Measurements from ENCODE around the gene DHRS9. TPM values are rescaled to one million over a fixed set of nuclear protein-coding genes. Genes with fewer than 3 reads are reported as not detected.
A peak's percentile ranks its signal among the peaks of the same experiment; 100 is the strongest.

The DHRS9 gene
- total RNA-seq, 2 experiments from 2014 or later, result not detected

DNA sequence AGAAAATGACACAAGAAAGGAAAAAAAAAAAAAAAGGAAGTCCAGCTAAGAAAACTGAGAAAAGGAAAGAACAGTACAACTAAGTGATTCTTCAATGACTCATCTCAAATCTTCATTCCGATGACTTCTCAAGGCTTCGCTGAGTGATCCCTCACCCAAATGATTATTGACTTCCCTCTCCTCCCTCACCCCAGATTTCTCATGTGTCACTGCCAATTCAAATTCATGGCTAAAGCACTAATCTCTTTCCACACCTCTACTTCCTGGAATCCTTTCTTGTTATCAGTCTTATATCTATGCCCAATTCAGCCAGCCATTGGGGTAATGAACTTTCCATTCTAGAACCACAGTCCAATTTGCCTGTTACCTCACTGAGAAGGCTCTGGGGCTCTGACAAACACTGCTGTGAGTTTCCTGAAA, 31.0 kb upstream of the DHRS9 start:
- ATAC-seq (peak; percentile 51), DNase-seq (no peak)
- peaks cover 17% of the 10 kb centered on the region for H3K4me1 Mint-ChIP-seq (ENCODE audit: low read depth)
- H3K4me3 Mint-ChIP-seq, result no peak overlapping the region
- peaks cover 21% of the 10 kb centered on the region for H3K9me3 Mint-ChIP-seq
- POLR2A ChIA-PET, result no interaction called here
- TF ChIP-seq, protein P1, sequence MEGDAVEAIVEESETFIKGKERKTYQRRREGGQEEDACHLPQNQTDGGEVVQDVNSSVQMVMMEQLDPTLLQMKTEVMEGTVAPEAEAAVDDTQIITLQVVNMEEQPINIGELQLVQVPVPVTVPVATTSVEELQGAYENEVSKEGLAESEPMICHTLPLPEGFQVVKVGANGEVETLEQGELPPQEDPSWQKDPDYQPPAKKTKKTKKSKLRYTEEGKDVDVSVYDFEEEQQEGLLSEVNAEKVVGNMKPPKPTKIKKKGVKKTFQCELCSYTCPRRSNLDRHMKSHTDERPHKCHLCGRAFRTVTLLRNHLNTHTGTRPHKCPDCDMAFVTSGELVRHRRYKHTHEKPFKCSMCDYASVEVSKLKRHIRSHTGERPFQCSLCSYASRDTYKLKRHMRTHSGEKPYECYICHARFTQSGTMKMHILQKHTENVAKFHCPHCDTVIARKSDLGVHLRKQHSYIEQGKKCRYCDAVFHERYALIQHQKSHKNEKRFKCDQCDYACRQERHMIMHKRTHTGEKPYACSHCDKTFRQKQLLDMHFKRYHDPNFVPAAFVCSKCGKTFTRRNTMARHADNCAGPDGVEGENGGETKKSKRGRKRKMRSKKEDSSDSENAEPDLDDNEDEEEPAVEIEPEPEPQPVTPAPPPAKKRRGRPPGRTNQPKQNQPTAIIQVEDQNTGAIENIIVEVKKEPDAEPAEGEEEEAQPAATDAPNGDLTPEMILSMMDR (IDR thresholded peaks at IDR 0.05), result no peak
- CTCF ChIA-PET, result interaction anchor here (0.9 kb wide), 1 partner anchor 69 kb away, joined by 3 read pairs; no protein-coding TSS in a partner anchor
- no peaks in the 10 kb centered on the region for H3K27me3 Mint-ChIP-seq
- peaks cover 3% of the 10 kb centered on the region for H3K36me3 Mint-ChIP-seq (ENCODE audit: low read depth)
- intact Hi-C loops (cut with micrococcal nuclease), result no loop called here
- no peak overlapping the region for H3K27ac Mint-ChIP-seq

DNA sequence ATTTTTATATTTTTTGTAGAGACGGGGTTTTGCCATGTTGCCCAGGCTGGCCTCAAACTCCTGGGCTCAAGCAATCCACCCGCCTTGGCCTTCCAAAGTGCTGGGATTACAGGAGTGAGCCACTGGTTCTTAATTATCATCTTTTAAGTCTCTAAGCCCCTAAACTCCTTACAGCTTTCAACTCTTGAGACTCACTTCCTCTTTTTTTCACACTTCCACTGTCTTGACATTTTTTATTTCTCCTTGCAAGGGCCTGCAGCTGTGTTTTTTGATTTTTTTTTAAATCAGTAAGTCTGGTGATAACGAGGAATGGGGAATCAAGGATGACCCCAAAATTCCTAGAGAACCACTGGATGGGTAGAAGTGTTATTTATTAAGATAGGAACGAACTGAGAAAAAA, 29.7 kb upstream of the DHRS9 start:
- CTCF ChIA-PET, result no interaction called here
- Mint-ChIP-seq H3K27ac (no peak overlapping the region), H3K36me3 (ENCODE audit: low read depth) (peaks cover 5% of the 10 kb centered on the region), H3K4me1 (ENCODE audit: low read depth) (peaks cover 11% of the 10 kb centered on the region), H3K4me3 (no peak overlapping the region), H3K27me3 (no peaks in the 10 kb centered on the region), H3K9me3 (peaks cover 25% of the 10 kb centered on the region)
- POLR2A ChIA-PET, result no interaction called here
- intact Hi-C loops (cut with micrococcal nuclease), result no loop called here
- ATAC-seq, result no peak
- TF ChIP-seq, protein P1 (IDR thresholded peaks at IDR 0.05), result no peak
- no peak for DNase-seq

DNA sequence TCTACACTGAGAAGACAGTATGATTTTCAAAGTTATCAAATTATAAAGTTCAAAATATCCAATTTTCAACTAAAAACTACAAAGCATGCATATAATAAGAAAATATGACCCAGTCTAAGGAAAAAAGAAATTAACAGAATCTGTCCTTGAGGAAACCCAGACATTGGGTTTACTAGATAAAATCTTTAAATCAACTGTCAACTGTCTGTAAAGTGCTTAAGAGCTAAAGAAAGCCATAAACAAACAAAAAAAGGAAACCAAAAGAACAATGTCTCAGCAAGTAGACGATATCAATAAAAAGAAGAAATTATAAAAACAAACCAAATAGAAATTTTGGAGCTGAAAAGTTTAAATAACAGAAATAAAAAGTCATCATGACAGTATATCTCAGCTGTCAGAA, 27.8 kb upstream of the DHRS9 start:
- Mint-ChIP-seq H3K27me3 (no peaks in the 10 kb centered on the region), H3K36me3 (ENCODE audit: low read depth) (peaks cover 5% of the 10 kb centered on the region), H3K9me3 (peaks cover 25% of the 10 kb centered on the region), H3K4me1 (ENCODE audit: low read depth) (peaks cover 11% of the 10 kb centered on the region), H3K4me3 (no peak overlapping the region), H3K27ac (no peak overlapping the region)
- DNase-seq (no peak), ATAC-seq (no peak)
- intact Hi-C loops (cut with micrococcal nuclease), result no loop called here
- TF ChIP-seq, protein P1 (IDR thresholded peaks at IDR 0.05), result no peak
- ChIA-PET CTCF (interaction anchor here (0.9 to 1.4 kb wide), 3 partner anchors 11 to 90 kb away, joined by 3 read pairs; no protein-coding TSS in a partner anchor), POLR2A (interaction anchor here (0.9 kb wide), 1 partner anchor 21 kb away, joined by 3 read pairs; no protein-coding TSS in a partner anchor)

DNA sequence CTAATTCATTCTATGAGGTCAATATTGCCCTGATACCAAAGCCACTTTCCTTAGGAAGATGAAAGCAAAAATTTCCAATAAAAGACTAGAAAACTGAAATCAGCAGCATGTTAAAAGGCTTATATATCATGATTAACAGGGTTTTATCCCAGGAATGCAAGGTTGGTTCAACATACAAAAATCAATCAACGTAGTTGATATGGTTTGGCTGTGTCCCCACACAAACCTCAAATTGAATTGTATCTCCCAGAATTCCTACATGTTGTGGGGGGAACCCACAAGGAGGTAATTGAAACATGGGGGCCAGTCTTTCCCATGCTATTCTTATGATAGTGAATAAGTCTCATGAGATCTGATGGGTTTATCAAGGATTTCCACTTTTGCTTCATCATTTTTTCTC, 26.5 kb upstream of the DHRS9 start:
- Mint-ChIP-seq H3K4me1 (ENCODE audit: low read depth) (peaks cover 11% of the 10 kb centered on the region), H3K4me3 (no peak overlapping the region), H3K36me3 (ENCODE audit: low read depth) (peaks cover 5% of the 10 kb centered on the region), H3K27ac (no peak overlapping the region), H3K27me3 (no peaks in the 10 kb centered on the region), H3K9me3 (peaks cover 25% of the 10 kb centered on the region)
- DNase-seq, result no peak
- intact Hi-C loops (cut with micrococcal nuclease), result no loop called here
- ChIA-PET POLR2A (no interaction called here), CTCF (interaction anchor here (1.4 kb wide), 1 partner anchor 13 kb away, joined by 3 read pairs; no protein-coding TSS in a partner anchor)
- TF ChIP-seq, protein P1 (IDR thresholded peaks at IDR 0.05), result no peak
- ATAC-seq, result no peak

DNA sequence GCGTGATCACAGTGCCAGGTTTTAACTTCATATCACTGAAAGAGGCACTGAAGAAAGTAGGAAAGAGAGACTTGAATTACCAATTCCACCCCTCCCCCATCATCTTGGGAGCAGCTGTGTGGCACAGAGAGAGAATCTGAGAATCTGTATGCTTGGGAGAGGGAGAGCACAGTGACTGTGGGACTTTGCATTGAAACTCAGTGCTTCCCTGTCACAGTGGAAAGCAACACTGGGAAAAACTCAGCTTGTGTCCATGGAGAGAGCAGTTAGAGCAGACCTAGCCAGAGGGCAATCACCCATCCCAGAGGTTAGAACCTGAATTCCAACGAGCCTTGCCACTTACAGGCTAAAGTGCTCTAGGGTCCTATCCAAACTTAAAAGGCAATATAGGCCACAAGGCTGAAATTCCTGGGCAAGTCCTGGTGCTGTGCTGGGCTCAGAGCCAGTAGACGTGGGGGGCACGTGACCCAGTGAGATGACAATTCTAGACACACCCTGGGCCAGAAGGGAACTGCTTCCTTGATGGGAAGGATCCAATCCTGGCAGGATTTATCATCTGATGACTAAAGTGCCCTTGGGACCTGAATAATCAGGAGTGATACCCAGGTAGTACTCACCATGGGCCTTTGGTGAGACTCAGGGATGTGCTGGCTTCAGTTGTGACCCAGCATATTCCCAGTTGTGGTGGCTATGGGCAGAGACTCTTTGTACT, 22.8 kb upstream of the DHRS9 start:
- H3K36me3 Mint-ChIP-seq (ENCODE audit: low read depth), result peaks cover 5% of the 10 kb centered on the region
- CTCF ChIA-PET, result interaction anchor here (1.0 kb wide), 1 partner anchor 11 kb away, joined by 3 read pairs; no protein-coding TSS in a partner anchor
- no peak for DNase-seq
- no peak overlapping the region for H3K27ac Mint-ChIP-seq
- no peak for ATAC-seq
- intact Hi-C loops (cut with micrococcal nuclease), result no loop called here
- peaks cover 19% of the 10 kb centered on the region for H3K9me3 Mint-ChIP-seq
- POLR2A ChIA-PET, result no interaction called here
- no peak overlapping the region for H3K4me3 Mint-ChIP-seq
- H3K4me1 Mint-ChIP-seq (ENCODE audit: low read depth), result peaks cover under 1% of the 10 kb centered on the region
- H3K27me3 Mint-ChIP-seq, result no peaks in the 10 kb centered on the region
- TF ChIP-seq, protein P1 (IDR thresholded peaks at IDR 0.05), result no peak
